ENCODE measurements around the gene ABCD1.
"Not testable (repeated sequence)": the region's sequence is repeated elsewhere in the genome, so short reads cannot be mapped to it uniquely, and the experiment has no call there.

Gene ABCD1

GRCh38 chrX:153736071-153736820, 11.6 kb downstream of the ABCD1 start:
- no peak for DNase-seq

DNA sequence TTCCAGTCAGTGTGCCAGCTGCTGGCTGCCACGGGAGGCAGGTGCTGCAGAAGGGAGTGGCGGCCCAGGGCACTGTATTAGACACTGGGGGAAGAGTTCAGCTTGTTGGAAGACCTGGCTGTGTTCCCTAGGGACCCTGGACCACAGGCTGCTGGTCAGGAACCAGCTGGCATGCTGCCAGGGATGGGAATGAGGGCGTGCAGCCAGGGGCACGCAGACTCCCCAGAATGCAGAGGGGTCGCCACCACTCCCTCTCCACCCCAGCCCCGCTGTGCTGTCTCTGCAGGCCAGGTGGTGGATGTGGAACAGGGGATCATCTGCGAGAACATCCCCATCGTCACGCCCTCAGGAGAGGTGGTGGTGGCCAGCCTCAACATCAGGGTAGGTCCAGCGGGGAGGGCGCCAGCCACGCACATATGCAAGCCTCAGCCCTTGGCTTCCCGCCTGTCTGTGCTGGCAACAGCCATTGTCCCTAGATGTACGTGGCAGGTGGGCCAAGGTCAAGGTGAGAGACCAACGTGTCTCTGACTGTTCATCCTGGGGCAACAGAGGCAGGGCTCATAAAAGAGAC, 12.3 kb downstream of the ABCD1 start:
- DNase-seq: no peak

- DNase-seq: no peak
These were observed 13.5 kb downstream of the ABCD1 start for GRCh38 chrX:153738056-153738605.

DNA sequence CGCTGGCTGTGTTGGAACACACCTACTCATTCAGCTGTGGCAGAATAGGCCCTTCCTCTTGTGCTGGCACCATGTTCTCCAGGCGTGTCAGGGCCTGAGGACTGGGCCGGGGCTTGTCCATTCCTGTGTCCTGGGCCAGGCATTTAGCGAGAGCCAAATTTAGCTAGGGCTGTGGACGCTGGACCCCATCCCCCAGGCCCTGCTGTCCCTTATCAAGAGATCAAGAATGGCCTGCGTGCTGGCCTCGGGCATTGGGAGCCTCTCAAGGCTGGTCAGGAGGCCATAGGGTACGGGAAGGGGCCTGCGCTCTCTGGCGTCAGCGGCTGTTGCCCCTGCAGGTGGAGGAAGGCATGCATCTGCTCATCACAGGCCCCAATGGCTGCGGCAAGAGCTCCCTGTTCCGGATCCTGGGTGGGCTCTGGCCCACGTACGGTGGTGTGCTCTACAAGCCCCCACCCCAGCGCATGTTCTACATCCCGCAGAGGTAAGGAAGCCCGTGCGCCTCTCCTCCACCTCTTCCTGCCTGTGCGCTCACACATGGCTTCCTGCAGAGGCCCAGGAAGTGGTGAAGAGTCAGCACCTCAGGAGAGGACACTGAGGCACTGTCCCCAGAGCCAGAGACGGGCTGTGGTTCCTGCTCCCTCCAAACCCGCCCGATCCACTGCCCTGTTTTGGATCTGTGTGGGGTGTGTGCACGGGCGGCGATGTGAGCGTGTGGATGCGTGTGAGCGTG, 15.3 kb downstream of the ABCD1 start:
- DNase-seq: no peak

DNA sequence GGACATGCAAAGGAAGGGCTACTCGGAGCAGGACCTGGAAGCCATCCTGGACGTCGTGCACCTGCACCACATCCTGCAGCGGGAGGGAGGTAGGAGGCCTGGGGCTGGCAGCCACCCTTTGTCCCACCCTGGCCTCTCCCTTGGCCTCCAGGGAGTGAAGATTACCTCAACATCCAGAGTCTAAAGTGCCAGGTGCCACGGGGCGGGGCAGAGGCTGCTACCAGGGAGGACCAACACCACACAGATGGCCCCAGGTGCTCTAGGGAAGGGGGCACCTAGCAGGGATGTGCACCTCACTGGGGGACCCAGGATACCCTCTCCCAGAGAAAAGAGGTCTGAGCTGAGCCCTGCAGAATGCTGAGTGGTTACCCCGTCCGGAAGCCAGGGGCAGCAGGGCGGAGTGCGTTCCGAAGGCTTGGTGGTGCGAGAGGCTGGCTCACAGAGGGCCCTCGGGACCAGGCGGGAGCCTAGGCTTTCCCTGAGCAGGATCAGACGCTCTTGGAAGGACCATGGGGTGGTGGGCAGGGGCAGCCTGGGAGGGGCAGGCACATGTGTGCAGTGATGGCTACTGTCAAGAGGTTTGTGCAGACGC, 16.1 kb downstream of the ABCD1 start:
- no peak for DNase-seq

DNA sequence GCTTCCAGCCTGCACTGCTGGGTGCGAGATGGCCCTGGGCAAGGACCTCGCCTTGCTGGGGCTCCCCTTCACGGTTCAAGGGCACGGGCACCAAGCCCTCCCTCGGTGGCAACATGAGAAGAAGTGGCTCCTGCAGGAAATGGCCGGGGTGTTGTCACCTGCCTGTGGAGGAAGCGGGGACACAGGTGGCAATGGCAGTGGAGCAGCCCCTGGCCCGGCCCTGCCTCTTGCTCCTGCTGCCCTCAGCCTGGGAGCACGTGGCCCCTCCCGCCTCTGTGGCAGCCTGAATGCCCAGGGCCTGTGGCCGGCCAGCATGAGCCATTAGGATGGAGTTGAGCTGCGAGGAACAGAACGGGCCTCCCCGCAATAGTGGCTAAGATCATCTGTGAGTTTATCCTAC, 16.8 kb downstream of the ABCD1 start:
- DNase-seq: no peak

- DNase-seq: not testable (repeated sequence)
These were observed 17.5 kb downstream of the ABCD1 start for GRCh38 chrX:153742111-153742510.

DNA sequence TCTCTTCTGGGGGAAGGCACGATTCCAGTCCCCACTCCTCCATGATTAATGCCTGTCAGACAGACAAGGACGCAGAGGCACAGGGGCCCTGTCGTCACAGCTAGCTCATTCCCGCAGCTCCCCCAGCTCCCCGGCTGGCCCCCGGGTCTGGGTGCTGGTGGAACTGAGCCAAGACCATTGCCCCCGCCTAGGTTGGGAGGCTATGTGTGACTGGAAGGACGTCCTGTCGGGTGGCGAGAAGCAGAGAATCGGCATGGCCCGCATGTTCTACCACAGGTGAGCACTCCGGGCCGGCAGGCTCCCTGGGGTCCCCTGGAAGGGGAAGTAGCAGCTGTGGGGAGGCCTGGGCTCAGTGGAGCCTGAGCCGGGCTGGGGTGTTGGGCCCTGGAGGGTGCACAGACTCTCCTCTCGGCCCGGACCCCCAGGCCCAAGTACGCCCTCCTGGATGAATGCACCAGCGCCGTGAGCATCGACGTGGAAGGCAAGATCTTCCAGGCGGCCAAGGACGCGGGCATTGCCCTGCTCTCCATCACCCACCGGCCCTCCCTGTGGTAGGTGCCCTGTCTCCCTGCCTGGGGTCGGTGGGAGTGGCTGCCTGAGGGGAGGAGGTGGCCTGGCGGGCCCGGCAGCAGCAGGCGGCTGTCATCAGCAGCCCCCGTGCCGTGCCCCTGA, 18.3 kb downstream of the ABCD1 start:
- not testable (repeated sequence) for DNase-seq

DNA sequence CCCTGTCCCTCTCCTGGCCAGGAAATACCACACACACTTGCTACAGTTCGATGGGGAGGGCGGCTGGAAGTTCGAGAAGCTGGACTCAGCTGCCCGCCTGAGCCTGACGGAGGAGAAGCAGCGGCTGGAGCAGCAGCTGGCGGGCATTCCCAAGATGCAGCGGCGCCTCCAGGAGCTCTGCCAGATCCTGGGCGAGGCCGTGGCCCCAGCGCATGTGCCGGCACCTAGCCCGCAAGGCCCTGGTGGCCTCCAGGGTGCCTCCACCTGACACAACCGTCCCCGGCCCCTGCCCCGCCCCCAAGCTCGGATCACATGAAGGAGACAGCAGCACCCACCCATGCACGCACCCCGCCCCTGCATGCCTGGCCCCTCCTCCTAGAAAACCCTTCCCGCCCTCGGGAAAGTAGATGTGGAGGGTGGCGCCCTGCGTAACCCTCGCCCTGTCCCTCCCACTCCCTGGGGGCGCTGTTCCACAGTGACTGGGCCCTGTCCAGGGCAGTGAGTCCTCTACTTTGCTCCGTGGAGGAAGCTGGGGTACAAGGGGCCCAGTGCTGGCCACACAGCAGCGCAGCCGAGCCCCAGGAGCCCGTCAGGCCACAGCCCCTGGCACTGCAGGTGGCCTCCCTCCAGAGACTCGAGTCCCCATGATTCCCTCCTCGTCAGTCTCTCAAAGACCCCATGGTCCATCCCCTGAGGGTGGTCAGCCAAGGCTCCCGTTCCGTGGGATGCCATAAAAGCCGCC, 19.0 kb downstream of the ABCD1 start:
- DNase-seq: not testable (repeated sequence)

DNA sequence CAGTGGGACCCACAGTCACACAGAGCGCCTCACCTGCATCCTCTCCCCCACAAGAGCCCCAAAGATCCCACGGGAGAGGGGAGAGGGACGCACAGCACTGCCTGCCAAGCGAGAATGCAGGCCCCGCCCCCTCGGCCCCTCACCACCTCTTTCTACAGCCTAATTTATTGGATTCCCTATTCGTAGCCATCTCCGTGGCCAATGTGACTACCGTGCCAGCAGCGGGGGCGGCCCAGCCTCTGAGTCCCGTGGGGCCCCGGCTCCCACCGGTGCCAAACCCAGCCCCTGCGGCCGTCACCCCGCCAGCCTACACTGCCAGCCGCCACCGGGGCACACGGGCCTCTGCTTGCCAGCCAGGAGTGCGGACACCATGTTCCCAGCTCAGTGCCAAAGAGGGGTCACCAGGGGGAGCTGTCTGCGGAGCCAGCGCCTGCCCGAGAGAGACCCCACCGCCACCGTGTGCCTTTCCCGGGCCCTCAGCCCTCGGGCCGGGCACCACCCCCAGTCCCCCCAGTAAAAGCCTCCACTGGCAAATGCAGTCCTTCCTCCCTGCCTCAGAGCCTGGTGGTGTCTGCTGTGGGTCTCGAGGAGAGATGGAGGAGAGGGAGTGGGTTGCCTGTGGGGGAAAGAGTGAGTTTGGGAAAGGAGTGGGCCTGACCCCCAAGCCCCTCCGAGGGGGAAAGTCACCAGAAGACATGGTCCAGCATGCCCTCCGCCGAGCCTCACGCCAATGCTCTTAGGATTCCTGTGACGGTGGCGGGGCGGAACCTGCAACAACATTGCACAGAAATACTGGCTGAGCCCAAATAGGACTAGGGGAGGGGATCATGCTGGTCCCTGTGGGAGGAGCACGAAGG, 19.8 kb downstream of the ABCD1 start:
- no peak for DNase-seq

DNA sequence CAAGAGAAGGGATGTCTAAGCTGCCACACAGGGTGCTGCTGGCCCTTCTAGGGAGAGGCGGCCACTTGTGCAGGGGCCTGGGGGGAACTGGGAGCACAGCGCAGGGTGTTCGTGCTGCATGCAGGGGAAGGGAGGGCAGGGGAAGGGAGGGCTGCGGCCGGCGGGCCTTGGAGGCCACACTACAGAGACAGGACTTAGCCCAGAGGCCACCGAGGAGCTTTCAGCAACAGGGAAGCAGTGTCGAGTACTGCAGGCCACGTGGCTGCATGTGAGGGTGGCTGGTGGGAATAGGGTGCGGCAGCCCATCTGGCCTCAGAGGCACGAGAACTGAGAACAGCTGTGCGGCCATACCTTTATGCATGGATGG, 20.4 kb downstream of the ABCD1 start:
- DNase-seq: not testable (repeated sequence)

GRCh38 chrX:153746359-153746758, 21.7 kb downstream of the ABCD1 start:
- no peak for DNase-seq

GRCh38 chrX:153746991-153747390, 22.3 kb downstream of the ABCD1 start:
- not testable (repeated sequence) for DNase-seq

DNA sequence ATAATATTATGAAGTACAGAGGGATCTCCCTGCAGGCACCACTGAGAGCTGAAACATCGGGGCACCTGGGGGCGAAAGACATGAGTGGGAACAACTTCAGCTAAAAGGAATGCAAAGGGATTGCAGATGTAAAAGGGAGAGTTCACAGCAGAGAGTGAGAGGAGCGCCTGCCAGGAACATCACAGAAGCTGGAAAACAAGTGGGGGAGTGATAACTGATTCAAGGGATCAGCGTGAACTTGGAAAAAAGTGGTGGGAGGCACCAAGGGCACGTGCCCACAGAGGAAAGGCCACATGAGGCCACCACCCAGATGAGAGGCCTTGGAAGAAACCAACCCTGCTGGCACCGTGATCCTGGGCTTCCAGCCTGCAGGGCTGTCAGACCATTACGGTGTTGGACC, 24.4 kb downstream of the ABCD1 start:
- DNase-seq: not testable (repeated sequence)

DNA sequence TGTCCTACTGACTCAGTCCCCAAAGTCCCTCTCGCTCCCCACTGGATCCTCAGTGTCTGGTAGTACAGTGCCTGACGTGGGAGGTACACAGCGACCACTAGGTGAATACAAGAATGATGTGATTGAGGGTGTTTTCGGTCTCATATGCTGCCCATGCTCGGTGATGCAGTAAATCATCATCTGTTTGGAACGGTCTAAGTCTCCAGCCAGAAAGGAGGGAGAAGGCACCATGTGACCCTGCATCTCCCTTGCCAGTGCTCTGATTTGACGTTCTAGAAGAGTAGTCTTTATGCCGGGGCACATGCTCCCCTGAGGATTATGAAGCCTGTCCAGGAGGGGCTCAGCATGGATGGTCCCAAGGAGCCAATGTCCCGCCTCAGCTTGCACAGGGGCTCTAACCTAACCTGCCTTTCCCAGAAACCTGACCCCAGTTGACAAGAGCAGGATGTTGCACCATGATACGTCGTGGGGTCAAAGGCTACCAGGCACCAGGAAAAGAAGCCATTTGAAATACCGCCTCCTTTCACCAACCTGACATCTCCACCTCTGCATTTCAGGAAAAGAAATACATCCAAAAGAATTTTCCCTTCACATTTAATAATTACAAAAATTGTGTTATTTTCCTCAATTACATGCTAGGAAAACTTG, 25.6 kb downstream of the ABCD1 start:
- DNase-seq: no peak

GRCh38 chrX:153755136-153755535, 30.5 kb downstream of the ABCD1 start:
- no peak for DNase-seq

GRCh38 chrX:153761863-153762262, 37.2 kb downstream of the ABCD1 start:
- DNase-seq: no peak

DNA sequence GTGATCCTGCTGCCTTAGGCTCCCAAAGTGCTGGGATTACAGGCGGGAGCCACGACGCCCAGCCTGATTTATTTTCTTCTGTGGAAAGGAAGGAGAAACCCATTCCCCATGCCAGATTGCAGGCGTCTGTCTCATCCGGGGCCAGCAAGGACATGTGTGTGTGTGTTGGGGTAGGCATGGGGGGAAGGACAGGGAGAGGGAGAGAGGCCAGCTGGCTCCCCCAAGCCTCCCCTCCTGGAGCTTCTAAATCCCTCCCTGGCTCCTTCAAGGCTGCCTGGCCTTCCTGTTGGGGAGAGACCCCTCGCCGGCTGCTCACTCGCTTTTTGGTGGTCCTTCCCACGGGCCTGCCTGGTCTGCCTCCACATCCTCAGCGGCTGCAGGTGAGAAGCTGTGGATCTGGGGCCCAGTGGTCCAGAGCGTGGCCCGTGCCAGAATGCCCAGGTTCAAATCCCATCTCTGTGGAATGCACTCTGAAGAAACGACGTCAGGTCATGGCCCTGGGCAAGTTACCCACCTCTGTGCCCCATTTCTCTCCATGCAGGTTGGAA, 38.0 kb downstream of the ABCD1 start:
- no peak for DNase-seq

- DNase-seq: no peak
These were observed 38.8 kb downstream of the ABCD1 start for GRCh38 chrX:153763298-153763932.

All from right forelimb (tissue), 1 donor.